ENCODE results near the gene MRTFB. TPM values are rescaled to one million over a fixed set of nuclear protein-coding genes. Genes with fewer than 3 reads are reported as not detected.

Gene MRTFB
- total and polyA plus RNA-seq, 4 experiments from 2014 or later, result 6.1 to 26.7 (median 15.6) TPM

DNA sequence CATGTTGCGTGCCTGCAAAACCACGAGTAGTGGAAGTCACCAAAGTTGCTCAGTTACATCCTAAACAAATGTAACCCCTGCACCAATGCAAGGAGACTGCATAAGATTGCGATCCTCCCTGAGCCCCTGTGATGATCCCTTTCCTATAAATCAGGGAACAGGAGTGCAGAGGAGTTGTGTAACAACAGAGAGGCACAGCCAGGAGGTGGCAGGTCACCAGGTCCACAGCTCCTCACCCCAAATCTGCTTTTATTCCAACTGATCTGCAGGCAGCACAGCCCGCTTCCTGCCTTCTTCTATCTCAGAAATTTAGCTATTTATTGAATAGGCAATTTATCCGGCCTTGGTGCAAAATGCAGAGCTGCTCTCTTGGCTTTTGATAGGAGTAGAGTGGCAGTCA is 36.0 kb upstream of the MRTFB start:
- ChIA-PET POLR2A (ENCODE audit: partially characterized antibody) (no interaction called here), CTCF (ENCODE audit: partially characterized antibody) (no interaction called here)
- Histone ChIP-seq H3K27ac (ENCODE audit: low read depth, low read length) (no peak overlapping the region), H3K36me3 (ENCODE audit: insufficient read depth, low read length) (no peaks in the 10 kb centered on the region), H3K27me3 (ENCODE audit: insufficient read depth, low read length) (no peaks in the 10 kb centered on the region), H3K4me3 (ENCODE audit: low read length in 2 of 2) (no peak overlapping the region), H3K4me1 (ENCODE audit: insufficient read depth, low read length) (no peaks in the 10 kb centered on the region), H3K9me3 (ENCODE audit: control insufficient read depth in 1 of 2, low read length in 2 of 2) (no peaks in the 10 kb centered on the region)
- H3K4me3 Mint-ChIP-seq, result no peak overlapping the region
- intact Hi-C loops (cut with micrococcal nuclease), result no loop called here
- H3K36me3 Mint-ChIP-seq, result no peaks in the 10 kb centered on the region
- DNase-seq, result no peak
- H3K27ac Mint-ChIP-seq, result no peak overlapping the region
- no peaks in the 10 kb centered on the region for H3K4me1 Mint-ChIP-seq
- peaks cover 0 to 7% (median 2%) of the 10 kb centered on the region in 8 donors for H3K9me3 Mint-ChIP-seq
- peaks cover 0 to 1% of the 10 kb centered on the region in 2 donors for H3K27me3 Mint-ChIP-seq

DNA sequence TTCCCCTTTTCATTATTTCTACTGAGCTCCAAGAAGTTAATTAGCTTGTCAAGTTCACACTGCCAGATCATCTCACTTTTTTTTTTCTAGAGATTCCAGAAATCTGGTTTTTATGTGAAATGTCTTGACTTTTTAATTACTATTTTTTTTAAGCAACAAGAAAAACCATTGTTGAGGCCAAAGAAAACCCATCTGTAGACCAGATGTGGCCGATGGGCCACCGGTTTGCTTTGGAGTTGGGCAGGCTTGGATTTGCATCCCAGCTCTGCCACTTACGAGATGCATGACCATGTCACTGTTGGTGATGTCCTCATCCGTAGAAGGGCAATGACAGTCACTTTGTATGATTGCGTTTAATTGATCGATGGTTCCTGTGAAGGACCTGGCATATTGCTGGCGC is 34.2 kb upstream of the MRTFB start:
- H3K4me3 Mint-ChIP-seq, result no peak overlapping the region
- H3K36me3 Mint-ChIP-seq, result no peaks in the 10 kb centered on the region
- peaks cover 0 to 1% of the 10 kb centered on the region in 2 donors for H3K27me3 Mint-ChIP-seq
- no peaks in the 10 kb centered on the region for H3K9me3 ChIP-seq (ENCODE audit: control insufficient read depth in 1 of 2, low read length in 2 of 2)
- intact Hi-C loops (cut with micrococcal nuclease), result no loop called here
- H3K4me1 Mint-ChIP-seq, result peaks cover 0 to 3% (median 1%) of the 10 kb centered on the region in 4 donors
- DNase-seq, result no peak
- no peaks in the 10 kb centered on the region for H3K27me3 ChIP-seq (ENCODE audit: insufficient read depth, low read length)
- no peak overlapping the region for H3K27ac Mint-ChIP-seq
- H3K4me1 ChIP-seq (ENCODE audit: insufficient read depth, low read length), result no peaks in the 10 kb centered on the region
- H3K4me3 ChIP-seq (ENCODE audit: low read length in 2 of 2), result no peak overlapping the region
- peaks cover 0 to 7% (median 2%) of the 10 kb centered on the region in 8 donors for H3K9me3 Mint-ChIP-seq
- no peak overlapping the region for H3K27ac ChIP-seq (ENCODE audit: low read depth, low read length)
- ChIA-PET CTCF (ENCODE audit: partially characterized antibody) (interaction anchor here (0.5 kb wide), 1 partner anchor 78 kb away, joined by 6 read pairs; no protein-coding TSS in a partner anchor), POLR2A (ENCODE audit: partially characterized antibody) (no interaction called here)
- no peaks in the 10 kb centered on the region for H3K36me3 ChIP-seq (ENCODE audit: insufficient read depth, low read length)

DNA sequence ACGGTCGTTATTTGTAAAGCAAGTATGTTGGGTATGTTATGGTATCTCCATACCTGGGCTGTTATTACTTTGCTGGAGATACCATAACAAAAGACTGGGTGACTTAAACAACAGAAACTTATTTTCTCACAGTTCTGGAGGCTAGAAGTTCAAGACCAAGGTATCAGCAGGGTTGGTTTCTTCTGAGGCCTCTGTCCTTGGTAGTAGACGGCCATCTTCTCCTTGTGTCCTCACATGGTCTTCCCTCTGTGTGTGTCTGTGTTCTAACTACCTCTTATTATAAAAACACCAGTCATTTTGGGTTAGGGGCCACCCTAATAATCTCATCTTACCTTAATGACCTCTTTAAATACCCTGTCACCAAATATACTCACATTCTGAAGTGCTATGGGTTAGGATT is 33.2 kb upstream of the MRTFB start:
- no peaks in the 10 kb centered on the region for H3K9me3 ChIP-seq (ENCODE audit: control insufficient read depth in 1 of 2, low read length in 2 of 2)
- H3K27me3 Mint-ChIP-seq, result peaks cover 0 to 1% of the 10 kb centered on the region in 2 donors
- no peak overlapping the region for H3K27ac Mint-ChIP-seq
- no peak overlapping the region for H3K4me3 Mint-ChIP-seq
- peaks cover 0 to 7% (median 2%) of the 10 kb centered on the region in 8 donors for H3K9me3 Mint-ChIP-seq
- no peaks in the 10 kb centered on the region for H3K4me1 ChIP-seq (ENCODE audit: insufficient read depth, low read length)
- H3K4me3 ChIP-seq (ENCODE audit: low read length in 2 of 2), result no peak overlapping the region
- peaks cover 0 to 3% (median 1%) of the 10 kb centered on the region in 4 donors for H3K4me1 Mint-ChIP-seq
- no peak for DNase-seq
- no peak overlapping the region for H3K27ac ChIP-seq (ENCODE audit: low read depth, low read length)
- intact Hi-C loops (cut with micrococcal nuclease), result no loop called here
- ChIA-PET POLR2A (ENCODE audit: partially characterized antibody) (no interaction called here), CTCF (ENCODE audit: partially characterized antibody) (no interaction called here)
- H3K27me3 ChIP-seq (ENCODE audit: insufficient read depth, low read length), result no peaks in the 10 kb centered on the region
- H3K36me3 Mint-ChIP-seq, result no peaks in the 10 kb centered on the region
- no peaks in the 10 kb centered on the region for H3K36me3 ChIP-seq (ENCODE audit: insufficient read depth, low read length)

DNA sequence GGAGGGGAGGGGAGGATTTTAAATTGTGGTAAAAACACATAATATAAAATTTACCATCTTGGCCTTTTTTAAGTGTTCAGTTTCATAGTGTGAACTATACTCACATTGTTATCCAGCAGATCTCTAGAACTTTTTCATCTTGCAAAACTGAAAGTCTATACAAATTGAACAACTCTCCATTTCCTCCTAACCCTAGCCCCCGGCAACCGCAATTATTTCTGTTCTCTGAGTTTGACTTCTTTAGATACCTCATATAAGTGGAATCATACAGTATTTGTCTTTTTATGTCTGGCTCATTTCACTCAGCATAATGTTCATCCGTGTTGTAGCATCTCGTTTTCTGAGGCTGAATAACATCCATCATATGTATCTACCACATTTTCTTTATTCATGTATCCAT is 30.0 kb upstream of the MRTFB start:
- Histone ChIP-seq H3K4me1 (ENCODE audit: insufficient read depth, low read length) (no peaks in the 10 kb centered on the region), H3K9me3 (ENCODE audit: control insufficient read depth in 1 of 2, low read length in 2 of 2) (no peaks in the 10 kb centered on the region), H3K27me3 (ENCODE audit: insufficient read depth, low read length) (no peaks in the 10 kb centered on the region), H3K36me3 (ENCODE audit: insufficient read depth, low read length) (no peaks in the 10 kb centered on the region), H3K27ac (ENCODE audit: low read depth, low read length) (no peak overlapping the region), H3K4me3 (ENCODE audit: low read length in 2 of 2) (no peak overlapping the region)
- intact Hi-C loops (cut with micrococcal nuclease), result no loop called here
- Mint-ChIP-seq H3K9me3 (peaks cover 0 to 7% (median 2%) of the 10 kb centered on the region in 8 donors), H3K27me3 (peaks cover 0 to 1% of the 10 kb centered on the region in 2 donors), H3K36me3 (no peaks in the 10 kb centered on the region), H3K4me3 (peak overlapping the region in 2 of 8 donors; percentile 40 to 63), H3K4me1 (peaks cover 0 to 3% (median 1%) of the 10 kb centered on the region in 4 donors), H3K27ac (no peak overlapping the region)
- no peak for DNase-seq
- POLR2A ChIA-PET (ENCODE audit: partially characterized antibody), result no interaction called here
- CTCF ChIA-PET (ENCODE audit: partially characterized antibody), result no interaction called here

DNA sequence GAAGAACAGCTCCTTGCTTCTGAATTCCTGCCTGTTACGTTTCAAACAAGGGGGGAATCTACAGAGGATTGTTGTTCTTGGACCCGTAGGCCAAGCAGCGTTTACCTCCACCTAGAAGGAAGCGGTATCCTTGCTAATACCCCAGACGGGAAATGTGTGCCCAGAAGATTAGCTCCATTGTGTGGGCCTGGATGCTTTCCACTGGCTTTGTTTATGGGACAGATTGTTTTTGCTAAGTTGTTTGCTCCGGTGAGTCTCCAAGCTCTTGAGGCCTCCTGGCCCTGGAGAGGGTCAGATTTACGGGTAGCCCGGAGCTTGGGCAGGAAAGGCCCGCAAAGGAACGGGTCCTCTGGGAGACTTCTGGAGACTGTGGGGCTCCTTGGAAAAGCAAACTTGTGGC is 28.4 kb upstream of the MRTFB start:
- Mint-ChIP-seq H3K4me3 (no peak overlapping the region), H3K9me3 (peaks cover 0 to 7% (median under 1%) of the 10 kb centered on the region in 8 donors), H3K27ac (no peak overlapping the region), H3K36me3 (no peaks in the 10 kb centered on the region), H3K27me3 (peaks cover 0 to 3% of the 10 kb centered on the region in 2 donors), H3K4me1 (peaks cover 0 to 3% (median 1%) of the 10 kb centered on the region in 4 donors)
- no peak for DNase-seq
- ChIA-PET CTCF (ENCODE audit: partially characterized antibody) (no interaction called here), POLR2A (ENCODE audit: partially characterized antibody) (no interaction called here)
- Histone ChIP-seq H3K4me3 (ENCODE audit: low read length in 2 of 2) (no peak overlapping the region), H3K27ac (ENCODE audit: low read depth, low read length) (no peak overlapping the region), H3K9me3 (ENCODE audit: control insufficient read depth in 1 of 2, low read length in 2 of 2) (no peaks in the 10 kb centered on the region), H3K27me3 (ENCODE audit: insufficient read depth, low read length) (no peaks in the 10 kb centered on the region), H3K4me1 (ENCODE audit: insufficient read depth, low read length) (no peaks in the 10 kb centered on the region), H3K36me3 (ENCODE audit: insufficient read depth, low read length) (no peaks in the 10 kb centered on the region)
- intact Hi-C loops (cut with micrococcal nuclease), result no loop called here

DNA sequence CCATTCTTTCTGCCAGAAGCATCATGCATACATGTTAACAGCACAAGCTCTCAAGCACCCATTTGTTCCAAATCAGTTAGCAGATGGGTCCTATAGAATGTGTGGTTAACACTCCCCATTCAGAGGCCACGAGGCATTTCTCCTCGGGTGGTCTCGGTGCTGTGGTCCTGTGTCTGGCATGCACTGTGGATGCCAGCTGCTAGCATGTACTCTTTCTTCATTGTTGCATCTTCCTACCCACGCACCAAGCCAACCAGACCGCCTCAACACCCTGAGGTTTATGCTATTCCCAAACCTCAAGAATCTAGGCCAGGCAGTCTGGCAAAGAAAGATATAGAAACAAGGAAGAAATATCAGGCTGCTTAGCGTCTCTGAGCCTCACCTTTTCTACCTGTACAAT is 27.8 kb upstream of the MRTFB start:
- Histone ChIP-seq H3K9me3 (ENCODE audit: control insufficient read depth in 1 of 2, low read length in 2 of 2) (no peaks in the 10 kb centered on the region), H3K4me1 (ENCODE audit: insufficient read depth, low read length) (no peaks in the 10 kb centered on the region), H3K27ac (ENCODE audit: low read depth, low read length) (no peak overlapping the region), H3K36me3 (ENCODE audit: insufficient read depth, low read length) (no peaks in the 10 kb centered on the region), H3K27me3 (ENCODE audit: insufficient read depth, low read length) (no peaks in the 10 kb centered on the region), H3K4me3 (ENCODE audit: low read length in 2 of 2) (no peak overlapping the region)
- ChIA-PET CTCF (ENCODE audit: partially characterized antibody) (no interaction called here), POLR2A (ENCODE audit: partially characterized antibody) (no interaction called here)
- Mint-ChIP-seq H3K36me3 (no peaks in the 10 kb centered on the region), H3K27me3 (peaks cover 0 to 6% of the 10 kb centered on the region in 2 donors), H3K9me3 (peaks cover 0 to 7% (median under 1%) of the 10 kb centered on the region in 8 donors), H3K27ac (peak overlapping the region in 1 of 7 donors; percentile 19), H3K4me3 (no peak overlapping the region), H3K4me1 (peaks cover 0 to 3% (median 1%) of the 10 kb centered on the region in 4 donors)
- DNase-seq, result no peak
- intact Hi-C loops (cut with micrococcal nuclease), result no loop called here

GRCh38 chr16:14043793-14044192 is 27.3 kb upstream of the MRTFB start:
- CTCF ChIA-PET (ENCODE audit: partially characterized antibody), result no interaction called here
- H3K4me3 Mint-ChIP-seq, result no peak overlapping the region
- peaks cover 0 to 3% (median 1%) of the 10 kb centered on the region in 4 donors for H3K4me1 Mint-ChIP-seq
- peaks cover 0 to 6% of the 10 kb centered on the region in 2 donors for H3K27me3 Mint-ChIP-seq
- POLR2A ChIA-PET (ENCODE audit: partially characterized antibody), result no interaction called here
- H3K27ac Mint-ChIP-seq, result no peak overlapping the region
- Histone ChIP-seq H3K4me1 (ENCODE audit: insufficient read depth, low read length) (no peaks in the 10 kb centered on the region), H3K27ac (ENCODE audit: low read depth, low read length) (no peak overlapping the region), H3K27me3 (ENCODE audit: insufficient read depth, low read length) (no peaks in the 10 kb centered on the region), H3K36me3 (ENCODE audit: insufficient read depth, low read length) (no peaks in the 10 kb centered on the region), H3K4me3 (ENCODE audit: low read length in 2 of 2) (no peak overlapping the region), H3K9me3 (ENCODE audit: control insufficient read depth in 1 of 2, low read length in 2 of 2) (no peaks in the 10 kb centered on the region)
- DNase-seq, result no peak
- intact Hi-C loops (cut with micrococcal nuclease), result no loop called here
- peaks cover 0 to 4% (median 0%) of the 10 kb centered on the region in 8 donors for H3K9me3 Mint-ChIP-seq
- no peaks in the 10 kb centered on the region for H3K36me3 Mint-ChIP-seq

Data from CD4-positive, alpha-beta memory T cell (primary cell).